NCI-H146 (cell line): ENCODE data around the gene TTC39B.

Source experiments
- DNase-seq: peaks from one replicate; lab custom pipeline; 2025; lab: John Stamatoyannopoulos, UW

TTC39B gene

DNA sequence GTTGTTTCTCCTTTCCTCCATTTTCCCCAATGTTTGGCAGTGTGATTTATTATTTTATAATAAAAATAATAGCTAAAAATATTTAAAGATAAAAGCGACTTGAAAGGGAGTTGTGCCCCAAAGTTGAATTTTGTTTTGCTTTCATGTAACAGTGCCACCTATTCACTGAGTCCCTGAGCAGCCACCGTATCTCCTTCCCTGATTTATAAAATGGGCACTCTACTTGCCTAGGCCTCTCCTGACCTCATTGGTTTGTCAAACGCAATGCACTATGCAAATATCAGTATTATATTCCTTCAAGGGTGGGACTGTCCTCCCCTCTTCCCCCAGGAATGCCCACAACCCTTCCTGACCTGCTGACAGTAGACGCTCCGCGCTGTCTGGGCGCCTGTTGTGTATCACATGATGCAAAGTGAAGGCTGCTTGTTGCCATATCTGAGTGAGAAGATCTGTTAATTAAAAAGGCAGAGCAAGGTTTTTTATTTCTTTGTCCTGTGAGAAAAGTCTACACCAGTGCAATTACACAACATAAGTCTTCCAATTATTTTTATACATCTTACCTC, 81.4 kb downstream of the TTC39B start:
- no peak for DNase-seq

DNA sequence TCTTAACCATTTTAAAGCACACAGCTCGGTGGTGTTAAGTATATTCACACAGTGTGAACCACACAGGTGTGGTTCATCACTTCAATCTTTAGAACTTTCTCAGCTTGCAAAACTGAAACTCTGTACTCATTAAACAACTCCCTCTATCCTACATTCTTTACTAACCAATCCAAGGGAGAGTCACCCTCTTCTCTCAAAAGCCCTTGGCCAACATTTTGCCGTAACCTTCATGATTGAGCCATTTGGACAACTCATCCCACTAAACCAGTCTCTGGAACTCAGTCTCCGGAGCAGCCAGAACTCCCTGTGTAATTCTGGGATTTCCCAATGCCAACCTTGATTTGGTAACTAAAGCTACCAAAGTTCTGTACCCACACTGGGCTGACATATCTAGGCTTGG, 84.7 kb downstream of the TTC39B start:
- no peak for DNase-seq

DNA sequence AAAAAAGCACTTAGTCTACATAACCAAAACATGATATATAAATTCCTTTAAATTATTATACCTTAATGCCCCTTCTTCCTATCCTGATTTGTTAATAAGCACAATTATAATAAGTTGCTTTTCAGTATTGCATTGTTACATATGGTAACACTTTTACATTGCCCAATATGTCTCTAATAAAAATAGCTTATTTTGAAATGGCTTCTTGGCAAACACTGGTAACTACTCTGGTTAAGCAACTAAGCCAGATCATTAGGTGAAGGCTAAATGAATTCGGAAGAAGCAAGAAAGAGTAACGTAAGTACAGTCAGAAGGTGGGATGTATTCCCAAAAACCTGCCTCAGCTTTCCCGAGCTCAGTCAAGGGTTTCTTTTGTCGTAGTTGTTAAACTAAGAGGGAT, 85.3 kb downstream of the TTC39B start:
- no peak for DNase-seq

DNA sequence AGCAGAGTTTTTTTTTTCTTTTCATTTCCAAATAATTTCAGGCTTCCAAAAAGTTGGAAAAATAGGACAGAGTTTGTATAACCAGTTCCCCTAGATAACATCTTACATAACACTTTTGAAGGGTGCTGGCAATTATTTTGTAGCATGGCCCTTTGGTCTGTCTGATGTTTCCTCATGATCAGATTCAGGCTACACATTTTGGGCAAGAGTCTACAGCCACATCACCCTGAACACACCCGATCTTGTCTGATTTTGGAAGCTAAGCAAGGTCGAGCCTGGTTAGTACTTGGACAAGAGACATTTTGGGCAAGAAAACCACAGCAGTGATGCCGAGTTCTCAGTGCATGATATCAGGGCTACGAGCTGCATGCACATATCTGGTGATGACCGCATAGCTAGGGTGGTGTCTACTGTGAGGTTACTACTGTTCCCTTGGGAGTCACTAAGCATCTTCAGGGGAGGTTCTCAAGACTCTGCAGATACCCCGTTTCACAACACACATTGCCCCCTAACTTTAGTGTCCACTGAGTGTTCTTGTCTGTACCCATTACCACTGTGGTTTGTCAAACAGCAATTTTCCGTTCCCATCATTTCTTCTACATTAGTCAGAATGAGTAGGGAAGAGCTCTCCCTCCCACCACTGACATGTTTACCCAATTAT, 86.2 kb downstream of the TTC39B start:
- DNase-seq: no peak

DNA sequence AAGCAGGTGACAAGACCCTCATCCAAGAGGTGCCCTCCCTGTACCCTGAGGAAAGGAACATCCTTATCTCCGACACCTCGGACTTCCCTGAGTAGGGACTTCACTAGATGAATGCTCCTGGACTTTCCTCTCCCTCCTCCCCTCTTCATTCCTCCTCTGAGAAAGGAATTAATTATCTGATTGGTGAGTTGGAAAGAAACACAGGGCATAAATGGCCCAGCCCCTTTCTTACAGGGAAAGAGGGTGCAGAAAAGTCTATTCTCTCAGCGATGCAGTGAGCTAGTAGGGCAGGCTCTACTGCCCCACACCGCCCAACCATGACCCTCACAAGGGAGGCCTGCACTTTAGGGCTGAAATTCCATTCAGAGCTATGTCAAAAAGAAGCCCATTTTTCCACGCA, 87.5 kb downstream of the TTC39B start:
- DNase-seq: no peak

DNA sequence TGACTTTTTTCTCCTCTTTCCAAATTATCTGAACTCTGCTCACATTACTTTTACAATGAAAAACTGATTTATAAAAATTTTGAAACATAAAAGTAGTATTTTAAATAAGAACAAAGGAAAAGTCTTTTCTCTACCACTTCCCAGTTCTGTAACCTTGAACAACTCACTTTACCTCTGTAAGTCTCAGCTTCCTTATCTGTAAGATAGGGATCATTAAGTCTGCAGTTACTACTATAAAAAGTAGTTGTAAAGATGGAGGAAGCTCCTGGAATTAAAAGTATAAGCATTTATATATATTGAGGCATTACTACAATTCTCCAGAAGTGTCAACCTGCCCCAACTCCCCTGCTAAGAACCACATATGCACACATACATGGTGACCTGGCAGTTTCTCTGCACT, 88.0 kb downstream of the TTC39B start:
- no peak for DNase-seq

DNA sequence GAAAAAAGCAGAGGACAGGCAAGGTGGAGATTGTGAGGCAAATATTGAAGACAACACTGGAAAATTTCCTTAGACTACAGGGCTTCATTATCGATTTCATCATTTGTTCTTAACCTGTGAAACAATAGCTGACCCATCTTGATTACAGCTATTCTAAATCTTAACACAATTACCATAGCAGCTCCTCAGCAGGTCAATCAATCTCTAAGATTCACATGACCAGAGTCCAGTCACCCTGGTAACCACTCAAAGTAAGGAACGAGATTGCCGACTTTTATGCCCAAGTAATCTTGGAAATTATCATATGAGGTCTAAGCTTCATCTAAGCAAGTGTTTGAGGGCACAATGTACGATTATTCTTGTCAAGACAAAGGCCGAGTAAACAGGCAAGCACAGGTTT, 93.8 kb downstream of the TTC39B start:
- peak; percentile 5 for DNase-seq

DNA sequence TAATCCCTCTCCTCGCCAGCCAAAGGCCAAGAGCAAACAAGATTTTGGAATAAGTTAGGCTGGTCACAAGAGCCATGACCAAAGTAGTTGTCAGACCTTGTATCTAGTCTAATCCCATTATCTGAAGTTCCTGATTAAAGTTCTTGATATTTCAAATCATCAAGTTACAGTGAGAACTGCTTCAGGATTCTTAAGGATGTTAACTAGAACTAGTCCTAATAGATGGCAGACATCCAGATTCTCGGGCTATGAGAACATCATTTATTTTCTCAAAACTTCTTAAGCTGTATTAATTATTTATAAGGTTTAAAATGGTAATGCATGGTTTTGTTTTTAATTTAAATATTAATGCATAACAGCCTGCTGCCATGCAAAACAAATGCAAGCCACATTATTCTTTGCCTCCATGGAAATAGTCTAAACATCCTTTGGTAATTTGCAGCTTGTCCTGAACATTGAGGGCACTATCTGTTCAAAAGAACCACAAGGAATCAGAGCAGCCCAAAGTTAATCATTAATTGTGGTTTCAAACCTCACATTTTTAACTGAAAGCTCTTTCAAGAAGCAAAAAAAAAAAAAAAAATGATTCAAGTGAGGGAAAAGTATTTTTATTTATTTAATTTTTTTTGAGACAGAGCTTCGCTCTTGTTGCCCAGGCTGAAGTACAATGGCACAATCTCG, 95.1 kb downstream of the TTC39B start:
- DNase-seq: no peak

DNA sequence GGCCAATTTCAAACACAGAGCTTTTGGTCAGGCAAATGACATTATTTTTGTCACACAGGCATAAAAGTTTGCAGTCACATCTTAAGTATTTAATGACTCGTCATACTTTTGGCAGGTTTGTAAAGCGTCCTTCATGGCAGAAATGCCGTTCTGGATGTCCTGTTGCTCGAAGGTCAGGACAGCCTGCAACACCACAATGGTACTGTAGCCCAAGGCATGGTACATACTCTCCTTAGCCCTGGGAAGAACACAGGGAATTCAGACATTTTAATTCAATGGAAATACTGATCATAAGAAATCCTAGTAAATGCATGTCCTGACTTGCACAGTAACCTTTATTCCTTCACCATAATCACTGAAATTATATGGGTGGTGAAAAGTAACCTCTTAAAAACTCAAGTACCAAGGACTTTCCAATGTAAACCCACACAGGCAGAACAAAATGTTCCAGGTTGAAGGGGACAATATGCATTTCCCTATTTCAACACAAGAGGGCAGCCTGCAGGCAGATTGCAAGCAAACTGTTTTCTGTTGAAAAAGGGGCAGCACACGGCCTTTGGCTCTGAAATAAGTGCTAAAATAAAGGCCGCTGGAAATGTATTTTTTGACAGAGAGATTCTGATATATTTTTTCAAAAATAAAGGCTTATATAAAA, 95.7 kb downstream of the TTC39B start:
- peak; percentile 68 for DNase-seq

DNA sequence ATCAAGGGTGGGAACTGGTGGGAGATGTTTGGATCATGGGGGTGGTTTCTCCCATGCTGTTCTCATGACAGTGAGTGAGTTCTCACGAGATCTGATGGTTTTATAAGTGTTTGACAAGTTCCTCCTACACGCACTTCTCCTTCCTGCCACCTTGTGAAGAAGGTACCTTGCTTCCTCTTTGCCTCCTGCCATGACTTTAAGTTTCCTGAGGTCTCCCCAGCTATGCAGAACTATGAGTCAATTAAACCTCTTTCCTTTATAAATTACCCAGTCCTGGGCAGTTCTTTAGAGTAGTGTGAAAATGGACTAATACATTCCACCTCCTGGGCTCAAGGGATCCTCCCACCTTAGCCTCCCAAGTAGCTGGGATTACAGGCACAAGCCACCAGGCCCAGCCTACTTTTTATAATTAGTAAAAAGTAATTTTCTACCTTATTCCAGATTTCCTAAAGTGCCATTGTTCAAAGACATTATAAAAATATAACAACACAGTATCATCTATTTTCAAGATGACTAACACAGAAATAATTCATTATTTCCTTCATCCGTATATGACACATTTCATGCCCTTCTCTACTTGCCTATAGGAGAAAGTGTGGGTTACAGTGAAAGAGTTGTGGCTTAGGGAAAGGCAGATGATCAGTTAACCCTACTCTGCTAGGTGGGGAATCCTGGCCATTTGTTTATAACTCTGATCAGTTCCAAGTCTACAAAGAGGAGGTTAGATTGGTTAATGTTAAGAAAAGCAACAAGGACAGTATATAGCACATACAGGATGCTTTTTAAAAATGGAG, 99.9 kb downstream of the TTC39B start:
- DNase-seq: no peak

DNA sequence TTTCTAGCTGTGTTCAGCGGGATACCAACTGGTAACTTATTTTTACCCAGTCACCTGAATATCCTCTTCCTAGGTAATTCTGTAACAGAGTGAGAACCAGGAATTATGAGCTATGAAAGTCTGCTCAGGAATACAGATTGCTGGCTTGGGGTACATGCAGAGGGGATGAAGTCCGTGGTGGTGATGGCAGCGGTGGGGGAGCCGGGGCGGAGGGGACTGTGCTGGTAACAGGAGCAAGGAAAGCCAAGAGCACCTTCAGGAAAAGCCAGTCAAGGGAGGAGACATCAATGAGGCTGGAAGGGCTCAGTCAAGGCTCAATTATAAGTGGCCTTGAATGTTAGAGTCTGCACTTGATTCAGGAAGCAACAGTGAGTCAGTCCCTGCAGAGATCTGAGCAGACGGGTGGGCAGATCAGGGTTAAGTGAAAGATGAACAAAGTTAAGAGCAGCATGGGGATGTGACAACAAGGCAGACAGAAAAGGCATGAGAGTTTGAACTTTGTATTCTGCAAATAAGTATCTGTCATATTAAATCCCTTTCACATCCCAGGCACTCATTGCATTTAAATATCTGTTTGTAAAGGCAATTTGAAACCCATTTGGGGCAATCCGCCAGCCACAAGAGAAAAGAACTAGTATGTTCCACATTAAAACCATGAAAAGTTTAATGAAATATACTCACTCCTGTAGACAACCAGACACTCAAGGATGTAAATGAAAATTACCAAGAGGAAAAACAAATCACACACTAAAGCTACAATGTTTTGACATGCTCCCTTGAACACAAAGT, 101.2 kb downstream of the TTC39B start:
- no peak for DNase-seq

DNA sequence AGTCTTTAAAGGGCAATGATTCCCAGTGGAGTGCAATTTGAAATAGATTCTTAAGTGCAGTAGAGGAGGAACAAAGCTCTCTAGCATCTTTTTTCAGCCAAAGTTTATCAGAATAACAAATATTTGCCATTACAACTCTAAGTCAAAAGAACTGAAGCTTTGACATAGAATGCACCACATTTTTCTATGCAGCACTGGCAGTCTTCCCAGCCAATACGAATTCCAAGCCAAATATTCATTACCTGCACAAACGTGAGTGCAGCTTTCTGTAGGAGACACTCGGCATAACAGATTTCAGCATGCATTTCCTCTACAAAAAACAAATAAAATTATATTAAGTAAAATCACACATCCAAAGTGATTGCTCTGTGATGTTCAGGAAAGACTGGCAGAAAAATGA, 103.4 kb downstream of the TTC39B start:
- no peak for DNase-seq

DNA sequence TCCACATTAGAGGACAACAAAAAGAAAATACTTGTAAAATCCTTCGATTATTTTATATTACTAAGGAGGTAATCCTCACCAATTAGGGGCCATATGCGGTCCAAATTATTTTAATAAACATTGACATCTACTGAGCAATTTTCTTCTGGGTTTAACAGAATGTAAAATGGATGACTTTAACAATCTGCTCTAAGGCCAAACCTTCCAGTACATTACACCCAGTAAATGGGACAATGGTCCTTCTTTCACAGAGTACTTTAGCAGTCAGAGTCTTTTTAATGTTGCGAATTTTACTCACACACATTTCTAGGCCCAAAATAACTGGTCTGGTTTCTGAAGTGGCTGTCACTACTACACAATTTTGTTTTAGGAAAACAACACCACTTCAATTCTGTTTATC, 106.9 kb downstream of the TTC39B start:
- no peak for DNase-seq

DNA sequence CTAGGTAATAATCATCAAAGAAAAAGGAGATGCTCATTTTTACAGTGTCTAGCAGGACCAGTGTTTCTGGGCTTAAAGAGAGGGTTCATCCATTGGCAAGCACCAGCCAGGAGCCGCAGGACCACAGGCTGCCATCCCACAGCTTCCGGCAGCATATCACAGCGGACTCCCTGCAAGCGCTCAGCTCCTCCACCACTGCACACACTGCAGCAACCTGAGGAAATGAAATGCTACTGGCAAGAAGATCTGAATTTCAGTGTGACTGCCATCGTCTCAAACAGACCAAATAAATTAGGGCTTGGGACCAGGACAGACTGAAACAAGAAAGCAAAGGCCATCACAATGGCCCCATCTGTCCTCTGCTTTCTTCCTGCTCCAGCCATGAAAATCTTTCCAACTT, 114.2 kb downstream of the TTC39B start:
- DNase-seq: no peak

DNA sequence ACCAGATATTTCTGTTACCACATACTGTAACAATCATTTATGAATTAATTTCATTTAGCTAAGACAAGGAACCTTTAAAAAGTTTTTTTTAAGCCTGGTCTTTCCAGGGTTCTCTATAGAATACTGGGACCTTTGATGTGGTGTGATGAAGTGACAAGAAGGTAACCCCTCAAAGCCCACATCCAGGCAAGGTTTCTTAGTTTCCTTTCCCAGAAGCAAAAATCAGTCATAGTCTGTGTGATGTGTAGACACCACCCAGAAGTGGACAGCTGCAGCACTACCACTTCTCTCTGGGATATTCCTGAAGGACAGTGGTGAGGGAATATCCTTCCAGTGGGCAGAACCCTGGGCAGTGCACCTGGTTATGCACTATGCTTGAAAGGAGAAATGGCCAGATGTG, 115.6 kb downstream of the TTC39B start:
- no peak for DNase-seq

DNA sequence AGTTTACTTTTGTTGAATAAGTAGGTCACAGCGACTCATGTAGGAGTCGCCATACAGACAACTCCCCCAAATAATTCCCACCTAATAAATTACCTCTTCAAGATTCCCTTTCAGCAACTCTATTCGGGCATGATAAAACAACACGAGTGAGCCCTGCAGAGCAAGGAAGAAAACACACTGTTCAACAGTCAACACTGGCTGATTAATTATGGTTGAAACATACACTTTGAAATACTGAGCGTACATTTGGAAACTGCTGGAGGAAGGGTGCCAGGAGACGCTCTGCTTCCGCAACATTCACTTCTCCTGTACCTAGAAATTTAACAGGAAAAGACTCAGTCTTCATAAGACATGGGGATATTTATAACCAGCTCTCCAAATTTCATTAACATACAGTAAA, 117.5 kb downstream of the TTC39B start:
- no peak for DNase-seq

DNA sequence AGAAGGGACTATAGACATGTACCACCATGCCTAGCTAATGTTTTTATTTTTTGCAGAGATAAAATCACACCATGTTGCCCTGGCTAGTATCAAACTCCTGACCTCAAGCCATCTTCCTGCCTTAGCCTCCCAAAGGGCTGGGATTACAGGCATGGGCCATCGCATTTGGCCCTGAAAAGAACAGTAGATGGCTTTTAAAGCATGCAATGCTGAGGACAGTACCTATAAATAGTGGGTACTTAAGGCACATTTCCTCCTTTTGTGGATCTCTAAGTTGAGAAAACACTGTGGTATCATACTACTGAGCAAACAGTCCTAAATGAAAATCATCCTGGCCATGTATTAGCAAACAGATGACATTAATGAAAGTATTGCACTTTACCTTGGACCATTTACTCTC, 119.4 kb downstream of the TTC39B start:
- DNase-seq: peak; percentile 75

DNA sequence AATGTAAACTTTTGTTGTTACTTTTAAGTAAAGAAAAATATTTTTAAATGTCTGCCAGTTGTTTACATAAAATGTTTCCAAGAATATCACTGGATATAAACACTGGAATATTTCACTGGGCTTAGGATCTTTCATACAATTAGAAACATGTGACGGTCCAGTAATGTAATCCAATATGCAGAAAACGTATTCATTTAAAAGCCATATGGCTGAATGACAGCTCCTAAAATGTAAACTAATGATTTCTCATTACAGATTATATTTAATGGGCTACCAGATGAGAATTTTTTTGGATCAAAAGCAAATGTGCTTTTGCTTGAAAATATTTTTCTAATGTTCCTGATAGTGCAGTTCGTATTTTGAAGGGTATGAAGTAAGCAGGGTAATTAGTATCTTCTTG, 124.3 kb downstream of the TTC39B start:
- DNase-seq: peak; percentile 20

DNA sequence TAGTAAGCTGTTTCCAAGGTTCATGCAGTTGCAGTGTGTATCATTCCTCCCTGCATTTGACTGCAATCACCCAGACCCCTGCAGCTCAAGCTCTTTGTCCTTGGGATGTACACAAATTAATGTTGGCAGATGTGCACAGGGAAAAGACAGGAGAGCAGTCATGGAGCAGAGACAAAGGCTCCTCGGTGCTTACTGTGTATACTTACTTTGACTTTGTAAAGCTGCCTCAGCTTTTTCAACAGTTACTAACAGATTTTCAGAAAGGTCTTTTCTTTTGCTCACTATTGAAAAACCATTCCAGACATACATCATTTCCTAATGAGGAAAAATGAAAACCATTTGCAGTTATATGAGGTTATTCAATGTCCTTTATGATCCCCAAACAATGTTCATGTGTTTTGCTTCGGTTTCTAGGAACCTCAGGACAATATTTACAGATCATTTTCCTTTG, 124.9 kb downstream of the TTC39B start:
- DNase-seq: peak; percentile 98

DNA sequence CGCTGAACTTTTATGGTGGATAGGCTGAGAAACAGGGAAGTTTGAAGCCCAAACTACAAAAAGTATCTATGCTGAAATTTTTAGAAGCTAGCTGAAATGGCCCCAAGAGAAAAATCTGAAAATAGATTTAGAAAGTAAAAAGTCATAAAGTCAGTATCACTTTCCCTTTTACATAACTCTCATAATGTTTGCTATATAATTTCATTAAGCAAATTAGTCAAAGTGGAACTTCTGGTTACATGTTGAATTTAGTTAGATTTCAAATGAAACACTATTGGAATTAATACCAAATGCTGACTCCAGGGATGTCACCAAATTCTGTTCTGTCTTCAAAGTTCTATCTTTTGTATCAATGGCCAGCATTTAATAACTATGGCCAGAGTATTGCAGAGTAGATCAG, 126.9 kb downstream of the TTC39B start:
- no peak for DNase-seq

DNA sequence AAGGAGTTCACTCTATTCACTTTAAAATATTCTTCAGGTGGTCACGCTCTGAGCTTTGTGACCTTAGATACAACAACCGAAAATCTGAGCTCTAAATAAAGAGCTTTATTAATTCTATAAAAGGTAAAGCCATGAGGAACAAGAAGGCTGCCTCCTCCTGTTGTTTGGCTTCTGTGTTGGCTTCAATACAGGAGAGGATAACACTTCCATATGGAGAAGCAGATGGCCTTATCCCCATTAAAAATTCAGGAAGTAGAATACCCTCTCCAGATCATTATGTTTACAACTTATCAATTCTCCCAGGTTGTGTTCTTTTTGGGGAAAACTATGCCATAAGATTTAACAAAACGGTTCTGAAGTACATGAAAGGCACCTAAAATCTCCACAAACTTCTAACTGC, 128.4 kb downstream of the TTC39B start:
- DNase-seq: no peak

DNA sequence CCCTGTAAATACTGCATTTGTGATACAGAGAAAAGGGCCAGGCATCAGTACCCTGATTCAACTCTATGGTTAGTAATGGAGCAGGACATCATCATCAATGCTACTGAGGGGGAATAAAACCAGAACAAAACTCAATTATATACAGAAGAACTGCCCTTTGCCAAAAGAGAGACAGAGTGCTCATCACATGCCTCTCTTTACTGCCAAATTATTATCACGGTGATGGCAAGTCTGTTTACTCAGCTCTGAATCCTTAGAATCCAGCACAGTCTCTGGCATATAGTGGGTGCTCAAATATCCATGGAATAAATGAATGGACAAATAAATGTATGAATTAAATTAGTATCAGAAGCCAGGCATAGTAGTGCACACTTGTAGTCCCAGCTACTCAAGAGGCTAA, 130.2 kb downstream of the TTC39B start:
- DNase-seq: no peak
